B cell (primary cell): ENCODE measurements around the gene SMIM3. TPM values are rescaled to one million over a fixed set of nuclear protein-coding genes. Genes with fewer than 3 reads are reported as not detected.

Experiments used
- ATAC-seq: fragments of 200-7000 bp; cut with Tn5 transposase; one replicate; pipeline ENCODE4 v1.10.0; 2021; ENCODE audit warnings: low read depth, mild to moderate bottlenecking, moderate number of reproducible peaks, moderate library complexity
- CTCF ChIA-PET: fragments of 350-600 bp; sonication (Branson Sonifier 250); formaldehyde crosslinking; loops from one replicate; lab custom pipeline; 2021; ENCODE audit warnings: antibody characterized with exemption, inconsistent platforms; lab: Charles Lee
- POLR2A ChIA-PET: fragments of 350-600 bp; sonication (Branson Sonifier 250); formaldehyde crosslinking; loops from one replicate; lab custom pipeline; 2021; ENCODE audit warnings: antibody characterized with exemption; lab: Charles Lee
- DNase-seq: peaks from one replicate; pipeline ENCODE4 v3.0.0; 2013
- H2AFZ ChIP-seq: 2 replicates; pipeline ENCODE4 v1.6.1; 2012; ENCODE audit warnings: mild to moderate bottlenecking, low read depth, low read length; ENCODE audit not compliant: insufficient read depth, poor library complexity, severe bottlenecking
- H3K27ac ChIP-seq, 2 donors: 1 replicate in 1 of 2; 2 replicates in 1 of 2; pipeline ENCODE4 v1.5.1; 2012 to 2013; ENCODE audit warnings: low read length in 2 of 2, mild to moderate bottlenecking in 2 of 2, moderate library complexity in 1 of 2
- H3K27me3 ChIP-seq, 4 experiments: fragments of 200-600 bp in 1 of 4; sonication (generic) in 1 of 4; replicated peaks in 1 of 4; 1 replicate in 2 of 4; 2 replicates in 2 of 4; pipeline versions ENCODE4 v1.6.1 to v1.7.0; 2013 to 2016; ENCODE audit warnings: low read length in 3 of 4, mild to moderate bottlenecking in 2 of 4, mixed read lengths in 1 of 4, moderate library complexity in 1 of 4; ENCODE audit not compliant: insufficient read depth in 4 of 4, control insufficient read depth in 3 of 4; ENCODE audit errors: control extremely low read depth in 1 of 4
- H3K36me3 ChIP-seq, 2 experiments: replicated peaks in 1 of 2; 1 replicate in 1 of 2; 2 replicates in 1 of 2; pipeline versions ENCODE4 v1.6.1 to v1.7.1; 2013; ENCODE audit warnings: low read length in 1 of 2; ENCODE audit not compliant: insufficient read depth in 2 of 2, control insufficient read depth in 1 of 2; ENCODE audit errors: control extremely low read depth in 1 of 2, extremely low read depth in 1 of 2
- H3K4me1 ChIP-seq, 2 donors: fragments of 200-600 bp in 1 of 2; sonication (generic) in 1 of 2; 1 replicate in 1 of 2; 2 replicates in 1 of 2; pipeline versions ENCODE4 v1.5.1 to v1.6.1; 2013 to 2017; ENCODE audit warnings: low read length in 2 of 2; ENCODE audit not compliant: control insufficient read depth in 2 of 2, insufficient read depth in 2 of 2
- H3K4me2 ChIP-seq: replicated peaks from 2 replicates; pipeline ENCODE3; 2012; ENCODE audit warnings: mild to moderate bottlenecking, low read depth, low read length; ENCODE audit not compliant: poor library complexity, severe bottlenecking
- H3K4me3 ChIP-seq, 5 experiments: fragments of 200-600 bp in 1 of 5; sonication (generic) in 1 of 5; 1 replicate in 3 of 5; 2 replicates in 2 of 5; pipeline versions ENCODE4 v1.5.1 to v1.7.0; 2011 to 2016; ENCODE audit warnings: low read length in 4 of 5, mild to moderate bottlenecking in 4 of 5, low read depth in 2 of 5, control low read depth in 1 of 5, moderate library complexity in 1 of 5; ENCODE audit not compliant: insufficient read depth in 1 of 5; ENCODE audit errors: control extremely low read depth in 1 of 5, extremely low read depth in 1 of 5
- H3K79me2 ChIP-seq: fragments of 200-600 bp; sonication (generic); one replicate; pipeline ENCODE4 v1.6.0; 2016; ENCODE audit warnings: low read length; ENCODE audit not compliant: control insufficient read depth, insufficient read depth
- H3K9ac ChIP-seq: fragments of 200-600 bp; sonication (generic); 2 replicates; pipeline ENCODE4 v1.6.1; 2017; ENCODE audit warnings: mild to moderate bottlenecking, low read length, moderate library complexity
- H3K9me3 ChIP-seq, 3 donors: one replicate each; pipeline versions ENCODE4 v1.6.1 to v1.7.1; 2013; ENCODE audit warnings: low read length in 2 of 3; ENCODE audit not compliant: control insufficient read depth in 2 of 3, insufficient read depth in 1 of 3; ENCODE audit errors: control extremely low read depth in 1 of 3
- H4K20me1 ChIP-seq: 2 replicates; pipeline ENCODE4 v1.6.0; 2012; ENCODE audit warnings: mild to moderate bottlenecking, low read length; ENCODE audit not compliant: insufficient read depth, control insufficient read depth, poor library complexity, severe bottlenecking
- H3K27ac Mint-ChIP-seq: one replicate; pipeline ENCODE4 v1.8.0; 2021; ENCODE audit warnings: mixed read lengths
- H3K27me3 Mint-ChIP-seq: one replicate; pipeline ENCODE4 v1.8.0; 2021; ENCODE audit warnings: mixed read lengths
- H3K4me1 Mint-ChIP-seq: one replicate; pipeline ENCODE4 v1.8.0; 2021; ENCODE audit warnings: mixed read lengths
- H3K4me3 Mint-ChIP-seq: one replicate; pipeline ENCODE4 v1.8.0; 2021; ENCODE audit warnings: mixed read lengths
- H3K9me3 Mint-ChIP-seq: one replicate; pipeline ENCODE4 v1.8.0; 2022; ENCODE audit warnings: mixed read lengths; ENCODE audit not compliant: insufficient read depth
- EZH2 ChIP-seq: IDR thresholded peaks from 2 replicates; pipeline ENCODE4 v1.6.1; 2012; ENCODE audit warnings: borderline replicate concordance, low read depth, mild to moderate bottlenecking, moderate library complexity, low read length; ENCODE audit not compliant: insufficient read depth, poor library complexity, severe bottlenecking
- whole genome bisulfite sequencing: methylation state at CpG from one replicate; pipeline ENCODE4 v1.1.5; 2013; ENCODE audit warnings: missing lambda C conversion rate; ENCODE audit not compliant: insufficient coverage; 5-methylcytosine and 5-hydroxymethylcytosine counted together
- intact Hi-C: fragments of 100-400 bp; cut with micrococcal nuclease; formaldehyde crosslinking; loops from one replicate; pipeline ENCODE4 v1.10.0; 2022
- polyA plus RNA-seq: library from polyadenylated mRNA; depleted of rRNA; stranded (reverse); fragments of >200 nt; gene quantifications from 2 replicates; pipeline ENCODE4 v1.2.3, GENCODE V29; 2012
- total RNA-seq, 2 donors: library from RNA; stranded (reverse); fragments of 120-200 nt in 1 of 2; gene quantifications; 1 replicate in 1 of 2; 2 replicates in 1 of 2; pipeline versions ENCODE4 v1.2.3 to v1.2.4, GENCODE V29; 2013 to 2022
- TF ChIP-seq, protein P1 (sequence below): fragments of 200-600 bp; IDR thresholded peaks from one replicate; pipeline ENCODE4 v1.8.0; 2022; ENCODE audit warnings: antibody characterized with exemption, mild to moderate bottlenecking

The SMIM3 gene
- total and polyA plus RNA-seq, 2 donors (not counting 1 experiment from before 2014, with no cell fraction given), result 0.37 TPM; not detected in 1

DNA sequence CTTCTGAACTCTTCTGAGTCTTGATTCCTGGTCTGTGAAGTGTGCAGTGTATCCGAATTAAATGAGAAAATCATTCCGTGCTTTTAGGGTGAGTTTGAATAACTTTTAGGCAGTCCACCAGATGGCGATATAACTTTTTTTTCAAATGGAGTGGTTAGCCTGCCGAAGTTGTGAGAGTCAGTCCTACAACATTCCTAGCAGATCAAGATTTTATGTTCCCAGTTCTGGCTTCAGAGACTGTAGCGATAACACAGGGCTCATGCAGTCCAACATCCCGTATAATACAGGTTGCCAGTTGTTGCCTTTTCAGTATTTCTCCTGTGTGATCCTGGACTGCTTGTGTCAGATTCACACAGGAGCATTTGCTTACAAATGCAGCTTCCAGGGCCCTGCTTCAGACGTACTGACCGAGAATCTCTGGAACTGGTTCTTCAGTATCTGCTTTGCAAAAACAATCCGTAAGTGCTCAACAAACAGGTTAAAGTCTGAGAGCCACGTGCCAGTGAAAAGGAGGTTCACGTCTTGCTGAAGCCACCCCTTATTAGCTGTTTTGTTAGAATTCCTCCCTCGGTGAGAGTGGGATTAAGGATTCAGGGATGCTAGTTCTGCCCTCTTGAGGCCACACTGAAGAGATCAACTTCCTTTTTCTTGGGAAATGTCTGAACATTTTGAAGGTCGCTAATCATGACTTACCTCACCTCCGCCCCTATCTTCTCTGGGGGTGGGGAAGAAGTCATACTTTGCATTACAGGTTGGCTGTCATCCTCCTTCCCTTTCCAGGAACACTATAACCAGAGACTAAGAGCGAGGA is 22.8 kb downstream of the SMIM3 start:
- POLR2A ChIA-PET, result interaction anchor here (0.9 kb wide), 1 partner anchor 45 kb away, joined by 3 read pairs; the partner anchor contains the start of gene IRGM
- Histone ChIP-seq H3K9ac (no peak overlapping the region), H3K4me1 (peaks cover 3 to 4% of the 10 kb centered on the region in 2 donors), H3K27me3 (peaks cover 0 to 7% (median 5%) of the 10 kb centered on the region in 4 experiments), H3K9me3 (no peaks in the 10 kb centered on the region), H3K27ac (no peak overlapping the region), H3K36me3 (no peaks in the 10 kb centered on the region), H3K4me2 (no peak overlapping the region), H3K79me2 (no peaks in the 10 kb centered on the region), H3K4me3 (no peak overlapping the region), H4K20me1 (no peaks in the 10 kb centered on the region), H2AFZ (no peak overlapping the region)
- no peak for TF ChIP-seq EZH2
- TF ChIP-seq, protein P1, sequence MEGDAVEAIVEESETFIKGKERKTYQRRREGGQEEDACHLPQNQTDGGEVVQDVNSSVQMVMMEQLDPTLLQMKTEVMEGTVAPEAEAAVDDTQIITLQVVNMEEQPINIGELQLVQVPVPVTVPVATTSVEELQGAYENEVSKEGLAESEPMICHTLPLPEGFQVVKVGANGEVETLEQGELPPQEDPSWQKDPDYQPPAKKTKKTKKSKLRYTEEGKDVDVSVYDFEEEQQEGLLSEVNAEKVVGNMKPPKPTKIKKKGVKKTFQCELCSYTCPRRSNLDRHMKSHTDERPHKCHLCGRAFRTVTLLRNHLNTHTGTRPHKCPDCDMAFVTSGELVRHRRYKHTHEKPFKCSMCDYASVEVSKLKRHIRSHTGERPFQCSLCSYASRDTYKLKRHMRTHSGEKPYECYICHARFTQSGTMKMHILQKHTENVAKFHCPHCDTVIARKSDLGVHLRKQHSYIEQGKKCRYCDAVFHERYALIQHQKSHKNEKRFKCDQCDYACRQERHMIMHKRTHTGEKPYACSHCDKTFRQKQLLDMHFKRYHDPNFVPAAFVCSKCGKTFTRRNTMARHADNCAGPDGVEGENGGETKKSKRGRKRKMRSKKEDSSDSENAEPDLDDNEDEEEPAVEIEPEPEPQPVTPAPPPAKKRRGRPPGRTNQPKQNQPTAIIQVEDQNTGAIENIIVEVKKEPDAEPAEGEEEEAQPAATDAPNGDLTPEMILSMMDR, result peak; percentile 83
- CTCF ChIA-PET, result interaction anchor here (0.7 to 3.4 kb wide), 25 partner anchors 9 to 851 kb away, joined by 3 to 71 read pairs (median 5); partner anchors contain the start of gene IRGM
- Mint-ChIP-seq H3K4me1 (no peaks in the 10 kb centered on the region), H3K9me3 (peaks cover 2% of the 10 kb centered on the region), H3K4me3 (no peak overlapping the region), H3K27me3 (peaks cover 30% of the 10 kb centered on the region), H3K27ac (no peak overlapping the region)
- ATAC-seq (no peak), DNase-seq (peak; percentile 69)
- 15% methylated on average over 10 of the region's 15 CpGs for WGBS
- intact Hi-C loops, result loop anchor here (1.0 to 10.0 kb wide), 4 partner anchors 46 to 513 kb away; no protein-coding TSS in a partner anchor

DNA sequence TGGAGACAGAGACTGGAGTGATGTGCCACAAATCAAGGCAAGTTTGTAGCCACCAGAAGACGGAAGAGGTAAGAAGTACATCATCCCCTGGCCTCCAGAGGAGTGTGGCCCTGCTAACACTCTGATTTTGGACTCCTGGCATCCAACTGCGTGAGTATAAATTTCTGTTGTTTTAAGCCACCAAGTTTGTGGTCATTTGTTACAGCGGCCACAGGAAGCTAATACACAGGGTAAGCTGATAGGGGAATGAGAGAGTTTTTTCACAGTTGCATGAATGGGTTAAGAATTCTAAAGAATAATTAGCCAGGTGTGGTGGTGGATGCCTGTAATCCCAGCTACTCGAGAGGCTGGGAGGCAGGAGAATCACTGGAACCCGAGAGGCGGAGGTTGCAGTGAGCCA is 25.8 kb downstream of the SMIM3 start:
- H3K27ac Mint-ChIP-seq, result no peak overlapping the region
- WGBS, result 92% methylated on average over 6 of the region's 6 CpGs
- H3K27me3 Mint-ChIP-seq, result peaks cover 33% of the 10 kb centered on the region
- Histone ChIP-seq H3K9me3 (peaks cover 0 to under 1% (median 0%) of the 10 kb centered on the region in 3 donors), H3K27ac (no peak overlapping the region), H3K36me3 (no peaks in the 10 kb centered on the region), H3K4me1 (peaks cover 3 to 4% of the 10 kb centered on the region in 2 donors), H2AFZ (no peak overlapping the region), H4K20me1 (no peaks in the 10 kb centered on the region), H3K79me2 (no peaks in the 10 kb centered on the region), H3K9ac (no peak overlapping the region), H3K4me3 (no peak overlapping the region), H3K4me2 (no peak overlapping the region), H3K27me3 (peaks cover 0 to 7% (median 5%) of the 10 kb centered on the region in 4 experiments)
- ChIA-PET CTCF (interaction anchor here (1.0 to 1.8 kb wide), 2 partner anchors 360 to 512 kb away, joined by 4 read pairs; no protein-coding TSS in a partner anchor), POLR2A (no interaction called here)
- TF ChIP-seq, protein P1, result no peak
- no peak for TF ChIP-seq EZH2
- H3K9me3 Mint-ChIP-seq, result peaks cover 2% of the 10 kb centered on the region
- ATAC-seq, result no peak
- no peaks in the 10 kb centered on the region for H3K4me1 Mint-ChIP-seq
- H3K4me3 Mint-ChIP-seq, result no peak overlapping the region
- intact Hi-C loops, result loop anchor here (10.0 kb wide), 1 partner anchor 510 kb away; no protein-coding TSS in a partner anchor
- no peak for DNase-seq
